ENCODE measurements around the gene BMP8A.
"Not testable (repeated sequence)": the region's sequence is repeated elsewhere in the genome, so short reads cannot be mapped to it uniquely, and the experiment has no call there.

The BMP8A gene

GRCh38 chr1:39499668-39500067, 8.2 kb downstream of the BMP8A start:
- POLR2A ChIA-PET = no interaction called here
- TF ChIP-seq CTCF (IDR thresholded peaks at IDR 0.05; ENCODE audit: control extremely low read depth, extremely low read depth, low read depth, missing control alignments) = no peak
- CTCF ChIA-PET = no interaction called here
- DNase-seq (ENCODE audit: extremely low spot score) = no peak

DNA sequence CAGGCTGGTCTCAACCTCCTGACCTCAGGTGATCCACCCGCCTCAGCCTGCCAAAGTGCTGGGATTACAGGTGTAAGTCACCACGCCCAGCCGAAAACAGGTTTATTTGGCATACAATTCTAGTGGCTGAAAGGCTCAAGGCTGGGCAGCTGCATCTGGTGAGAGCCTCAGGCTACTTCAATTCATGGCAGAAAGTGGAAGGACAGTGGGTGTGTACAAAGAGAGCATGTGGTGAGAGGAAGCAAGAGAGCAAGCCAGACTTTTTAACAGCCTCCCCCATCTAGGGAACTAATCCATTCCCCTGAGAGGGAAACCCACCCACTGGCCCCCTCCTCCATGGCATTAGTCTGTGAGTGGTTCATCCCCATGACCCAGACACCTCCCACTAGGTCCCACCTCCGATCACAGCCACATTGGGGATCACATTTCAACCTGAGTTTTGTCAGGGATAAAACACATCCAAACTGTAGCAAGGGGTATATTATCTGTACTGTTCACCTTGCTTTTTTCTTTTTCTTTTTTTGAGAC, 9.5 kb downstream of the BMP8A start:
- CTCF ChIA-PET = no interaction called here
- POLR2A ChIA-PET = no interaction called here
- no peak for DNase-seq (ENCODE audit: extremely low spot score)
- TF ChIP-seq CTCF (IDR thresholded peaks at IDR 0.05; ENCODE audit: control extremely low read depth, extremely low read depth, low read depth, missing control alignments) = no peak

GRCh38 chr1:39501666-39502065, 10.2 kb downstream of the BMP8A start:
- DNase-seq (ENCODE audit: extremely low spot score) = no peak
- POLR2A ChIA-PET = no interaction called here
- CTCF ChIA-PET = no interaction called here
- TF ChIP-seq CTCF (IDR thresholded peaks at IDR 0.05; ENCODE audit: control extremely low read depth, extremely low read depth, low read depth, missing control alignments) = no peak

GRCh38 chr1:39504436-39504835, 13.0 kb downstream of the BMP8A start:
- CTCF ChIA-PET, POLR2A ChIA-PET: not testable (repeated sequence)

DNA sequence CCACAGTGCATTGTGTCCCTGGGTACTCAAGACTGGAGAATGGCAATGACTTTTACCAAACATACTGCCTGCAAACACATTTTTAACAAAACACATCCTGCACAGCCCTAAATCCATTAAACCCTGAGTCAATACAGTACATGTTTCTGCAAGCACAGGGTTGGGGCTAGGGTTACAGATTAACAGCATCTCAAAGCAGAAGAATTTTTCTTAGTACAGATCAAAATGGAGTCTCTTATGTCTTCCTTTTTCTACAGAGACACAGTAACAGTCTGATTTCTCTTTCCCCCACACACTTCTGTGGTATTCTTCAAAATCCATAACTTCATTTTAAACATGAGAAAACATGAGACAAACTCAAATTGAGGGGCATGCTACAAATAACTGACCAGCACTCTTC, 13.9 kb downstream of the BMP8A start:
- ChIA-PET CTCF (no interaction called here), POLR2A (no interaction called here)
- TF ChIP-seq CTCF (IDR thresholded peaks at IDR 0.05; ENCODE audit: control extremely low read depth, extremely low read depth, low read depth, missing control alignments) = no peak
- DNase-seq (ENCODE audit: extremely low spot score) = no peak

More at GRCh38 chr1:39504436-39504835, 13.0 kb downstream of the BMP8A start:
- not testable (repeated sequence) for DNase-seq (ENCODE audit: extremely low spot score)

DNA sequence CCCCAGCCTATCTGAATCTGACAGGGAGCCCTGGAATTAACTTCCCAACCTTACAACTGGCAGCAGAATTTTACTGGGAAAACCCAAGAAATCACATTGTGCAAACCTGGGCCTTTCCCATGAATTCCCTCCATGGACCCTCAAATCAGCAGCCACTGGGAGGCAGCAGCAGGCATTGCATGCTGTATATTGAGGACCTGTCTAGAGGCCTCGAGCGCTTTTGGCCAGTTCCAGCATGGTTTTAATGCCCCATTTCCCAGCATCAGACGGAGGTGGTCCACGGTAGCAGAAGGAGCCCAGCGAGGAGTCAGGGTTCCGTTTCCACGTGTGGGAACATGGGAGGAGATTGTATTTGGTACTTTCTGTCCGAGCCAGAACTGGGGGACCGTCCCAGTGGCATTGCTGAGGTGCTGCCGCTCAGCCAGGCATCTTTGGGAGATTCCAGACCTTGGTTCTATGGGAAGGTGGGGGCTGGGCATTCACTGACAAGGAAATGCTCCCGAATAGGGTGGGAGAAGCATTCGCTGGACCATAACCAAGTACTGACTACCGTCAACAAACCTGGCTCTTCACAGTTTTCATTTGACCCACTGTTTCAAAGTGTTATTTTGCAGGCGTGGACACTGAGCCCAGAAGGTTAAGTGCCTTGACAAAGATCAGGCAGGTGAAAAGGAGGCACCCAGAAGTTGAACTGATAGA, 15.9 kb downstream of the BMP8A start:
- CTCF ChIA-PET = no interaction called here
- peak; percentile 10 for TF ChIP-seq CTCF (IDR thresholded peaks at IDR 0.05; ENCODE audit: control extremely low read depth, extremely low read depth, low read depth, missing control alignments)

GRCh38 chr1:39508266-39508665, 16.8 kb downstream of the BMP8A start:
- POLR2A ChIA-PET = no interaction called here
- TF ChIP-seq CTCF (IDR thresholded peaks at IDR 0.05; ENCODE audit: control extremely low read depth, extremely low read depth, low read depth, missing control alignments) = no peak
- no peak for DNase-seq (ENCODE audit: extremely low spot score)
- CTCF ChIA-PET = interaction anchor here (0.8 kb wide), 1 partner anchor 150 kb away, joined by 4 read pairs; no protein-coding TSS in a partner anchor

More for the DNA sequence above, 15.9 kb downstream of the BMP8A start:
- POLR2A ChIA-PET = no interaction called here
- no peak for DNase-seq (ENCODE audit: extremely low spot score)

Data from GM10248 (cell line).